ENCODE data around the gene ALDH1A3. TPM values are rescaled to one million over a fixed set of nuclear protein-coding genes. Genes with fewer than 3 reads are reported as not detected.

The ALDH1A3 gene
- total and polyA plus RNA-seq, 2 experiments from 2014 or later = 4.0 to 19.8 TPM

DNA sequence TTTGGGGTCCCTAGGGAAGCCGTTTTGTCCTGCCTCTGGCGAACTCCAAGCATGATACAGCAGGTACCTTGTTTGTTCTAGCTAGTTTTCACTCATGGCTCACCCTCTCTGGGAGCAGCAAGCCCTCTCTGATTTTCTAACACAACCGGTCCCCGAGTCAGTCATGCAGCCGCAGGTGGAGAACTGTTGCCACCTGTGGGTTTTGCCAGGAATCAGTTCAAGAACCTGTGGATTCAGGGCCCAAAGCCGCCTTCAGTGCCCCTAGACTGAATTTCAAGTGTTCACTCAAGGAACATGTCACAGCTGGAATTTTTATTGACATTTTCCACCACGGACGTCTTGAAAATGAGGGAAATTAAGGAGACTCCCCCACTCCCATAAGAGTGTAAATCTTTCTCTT is 26.2 kb downstream of the ALDH1A3 start:
- no peak for TF ChIP-seq NANOG (IDR thresholded peaks at IDR 0.05; ENCODE audit: borderline replicate concordance)
- TF ChIP-seq EZH2 (IDR thresholded peaks at IDR 0.05; ENCODE audit: low read depth, unreplicated experiment) = no peak
- TF ChIP-seq, protein P1, sequence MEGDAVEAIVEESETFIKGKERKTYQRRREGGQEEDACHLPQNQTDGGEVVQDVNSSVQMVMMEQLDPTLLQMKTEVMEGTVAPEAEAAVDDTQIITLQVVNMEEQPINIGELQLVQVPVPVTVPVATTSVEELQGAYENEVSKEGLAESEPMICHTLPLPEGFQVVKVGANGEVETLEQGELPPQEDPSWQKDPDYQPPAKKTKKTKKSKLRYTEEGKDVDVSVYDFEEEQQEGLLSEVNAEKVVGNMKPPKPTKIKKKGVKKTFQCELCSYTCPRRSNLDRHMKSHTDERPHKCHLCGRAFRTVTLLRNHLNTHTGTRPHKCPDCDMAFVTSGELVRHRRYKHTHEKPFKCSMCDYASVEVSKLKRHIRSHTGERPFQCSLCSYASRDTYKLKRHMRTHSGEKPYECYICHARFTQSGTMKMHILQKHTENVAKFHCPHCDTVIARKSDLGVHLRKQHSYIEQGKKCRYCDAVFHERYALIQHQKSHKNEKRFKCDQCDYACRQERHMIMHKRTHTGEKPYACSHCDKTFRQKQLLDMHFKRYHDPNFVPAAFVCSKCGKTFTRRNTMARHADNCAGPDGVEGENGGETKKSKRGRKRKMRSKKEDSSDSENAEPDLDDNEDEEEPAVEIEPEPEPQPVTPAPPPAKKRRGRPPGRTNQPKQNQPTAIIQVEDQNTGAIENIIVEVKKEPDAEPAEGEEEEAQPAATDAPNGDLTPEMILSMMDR (conservative IDR thresholded peaks at IDR 0.05; ENCODE audit: low read depth in 2 of 2) = peak; percentile 28 to 50; a peak in 2 of 4 replicates
- H3K27me3 Mint-ChIP-seq (ENCODE audit: insufficient read depth, low read depth, poor library complexity) = peaks cover 4% of the 10 kb centered on the region
- H3K27ac Mint-ChIP-seq = no peak overlapping the region

DNA sequence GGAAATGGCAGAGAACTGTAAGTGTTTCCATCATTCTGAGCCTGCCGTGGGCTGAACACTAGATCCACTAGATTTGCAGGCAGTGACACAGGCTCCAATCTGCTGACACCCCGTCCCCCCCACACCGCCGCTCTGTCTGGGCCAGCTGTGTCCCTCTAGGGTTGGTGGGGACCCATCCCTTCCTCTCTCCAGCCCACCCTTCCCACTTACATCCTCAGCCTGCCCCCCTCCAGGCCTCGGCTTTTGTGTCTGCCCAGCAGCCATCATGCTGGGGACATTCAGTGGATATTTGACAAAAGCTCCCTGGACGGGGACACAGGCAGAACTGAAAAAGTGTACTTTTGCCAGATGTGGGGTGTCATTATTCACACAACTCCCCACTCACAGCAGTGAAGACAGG is 28.8 kb downstream of the ALDH1A3 start:
- Mint-ChIP-seq H3K27ac (no peak overlapping the region), H3K4me3 (no peak overlapping the region), H3K27me3 (ENCODE audit: insufficient read depth, low read depth, poor library complexity) (peaks cover 2% of the 10 kb centered on the region), H3K9me3 (peaks cover 2% of the 10 kb centered on the region; the same call in 1 of the 3 replicates), H3K4me1 (peaks cover 9% of the 10 kb centered on the region), H3K36me3 (ENCODE audit: low read depth) (peaks cover 1% of the 10 kb centered on the region; the same call in 1 of the 3 replicates)
- Histone ChIP-seq H3K27me3 (ENCODE audit: insufficient read depth) (no peaks in the 10 kb centered on the region), H2AFZ (no peak overlapping the region), H3K36me3 (ENCODE audit: insufficient read depth) (no peaks in the 10 kb centered on the region), H3K27ac (ENCODE audit: low read depth) (no peak overlapping the region), H4K20me1 (replicated peaks; ENCODE audit: insufficient read depth) (no peaks in the 10 kb centered on the region), H3K4me2 (no peak overlapping the region), H3K4me1 (ENCODE audit: insufficient read depth) (peaks cover 9% of the 10 kb centered on the region; the same call in 1 of the 2 replicates), H3K9me2 (ENCODE audit: insufficient read depth) (no peaks in the 10 kb centered on the region), H3K79me2 (replicated peaks; ENCODE audit: insufficient read depth) (no peaks in the 10 kb centered on the region), H3F3A (replicated peaks; ENCODE audit: low read depth) (no peaks in the 10 kb centered on the region), H3K4me3 (no peak overlapping the region)
- DNase-seq (ENCODE audit: low spot score) (no peak), ATAC-seq (no peak)
- TF ChIP-seq JUNB (IDR thresholded peaks at IDR 0.05; ENCODE audit: unreplicated experiment) (no peak), POLR2AphosphoS5 (IDR thresholded peaks at IDR 0.05; ENCODE audit: low read depth) (no peak), CREB1 (CRISPR knock-in tag; IDR thresholded peaks at IDR 0.05; ENCODE audit: low read depth) (no peak), NANOG (IDR thresholded peaks at IDR 0.05; ENCODE audit: borderline replicate concordance) (no peak), ZNF331 (CRISPR knock-in tag; IDR thresholded peaks at IDR 0.05; ENCODE audit: low read depth) (no peak), EZH2phosphoT487 (IDR thresholded peaks at IDR 0.05; ENCODE audit: unreplicated experiment) (no peak), EZH2 (IDR thresholded peaks at IDR 0.05; ENCODE audit: low read depth, unreplicated experiment) (no peak), STAT1 (IDR thresholded peaks at IDR 0.05; ENCODE audit: unreplicated experiment) (no peak), ZNF114 (CRISPR knock-in tag; IDR thresholded peaks at IDR 0.05) (no peak)
- TF ChIP-seq, protein P1 (conservative IDR thresholded peaks at IDR 0.05; ENCODE audit: low read depth in 2 of 2) = no peak
- TF ChIP-seq, protein P2, sequence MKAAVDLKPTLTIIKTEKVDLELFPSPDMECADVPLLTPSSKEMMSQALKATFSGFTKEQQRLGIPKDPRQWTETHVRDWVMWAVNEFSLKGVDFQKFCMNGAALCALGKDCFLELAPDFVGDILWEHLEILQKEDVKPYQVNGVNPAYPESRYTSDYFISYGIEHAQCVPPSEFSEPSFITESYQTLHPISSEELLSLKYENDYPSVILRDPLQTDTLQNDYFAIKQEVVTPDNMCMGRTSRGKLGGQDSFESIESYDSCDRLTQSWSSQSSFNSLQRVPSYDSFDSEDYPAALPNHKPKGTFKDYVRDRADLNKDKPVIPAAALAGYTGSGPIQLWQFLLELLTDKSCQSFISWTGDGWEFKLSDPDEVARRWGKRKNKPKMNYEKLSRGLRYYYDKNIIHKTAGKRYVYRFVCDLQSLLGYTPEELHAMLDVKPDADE (IDR thresholded peaks at IDR 0.05) = no peak
- TF ChIP-seq, protein P3, sequence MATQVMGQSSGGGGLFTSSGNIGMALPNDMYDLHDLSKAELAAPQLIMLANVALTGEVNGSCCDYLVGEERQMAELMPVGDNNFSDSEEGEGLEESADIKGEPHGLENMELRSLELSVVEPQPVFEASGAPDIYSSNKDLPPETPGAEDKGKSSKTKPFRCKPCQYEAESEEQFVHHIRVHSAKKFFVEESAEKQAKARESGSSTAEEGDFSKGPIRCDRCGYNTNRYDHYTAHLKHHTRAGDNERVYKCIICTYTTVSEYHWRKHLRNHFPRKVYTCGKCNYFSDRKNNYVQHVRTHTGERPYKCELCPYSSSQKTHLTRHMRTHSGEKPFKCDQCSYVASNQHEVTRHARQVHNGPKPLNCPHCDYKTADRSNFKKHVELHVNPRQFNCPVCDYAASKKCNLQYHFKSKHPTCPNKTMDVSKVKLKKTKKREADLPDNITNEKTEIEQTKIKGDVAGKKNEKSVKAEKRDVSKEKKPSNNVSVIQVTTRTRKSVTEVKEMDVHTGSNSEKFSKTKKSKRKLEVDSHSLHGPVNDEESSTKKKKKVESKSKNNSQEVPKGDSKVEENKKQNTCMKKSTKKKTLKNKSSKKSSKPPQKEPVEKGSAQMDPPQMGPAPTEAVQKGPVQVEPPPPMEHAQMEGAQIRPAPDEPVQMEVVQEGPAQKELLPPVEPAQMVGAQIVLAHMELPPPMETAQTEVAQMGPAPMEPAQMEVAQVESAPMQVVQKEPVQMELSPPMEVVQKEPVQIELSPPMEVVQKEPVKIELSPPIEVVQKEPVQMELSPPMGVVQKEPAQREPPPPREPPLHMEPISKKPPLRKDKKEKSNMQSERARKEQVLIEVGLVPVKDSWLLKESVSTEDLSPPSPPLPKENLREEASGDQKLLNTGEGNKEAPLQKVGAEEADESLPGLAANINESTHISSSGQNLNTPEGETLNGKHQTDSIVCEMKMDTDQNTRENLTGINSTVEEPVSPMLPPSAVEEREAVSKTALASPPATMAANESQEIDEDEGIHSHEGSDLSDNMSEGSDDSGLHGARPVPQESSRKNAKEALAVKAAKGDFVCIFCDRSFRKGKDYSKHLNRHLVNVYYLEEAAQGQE (IDR thresholded peaks at IDR 0.05; ENCODE audit: unreplicated experiment) = no peak

More for the DNA sequence above, 26.2 kb downstream of the ALDH1A3 start:
- Histone ChIP-seq H3K4me1 (ENCODE audit: insufficient read depth) (peaks cover 9% of the 10 kb centered on the region; the same call in 1 of the 2 replicates), H3K4me3 (no peak overlapping the region), H3K79me2 (replicated peaks; ENCODE audit: insufficient read depth) (no peaks in the 10 kb centered on the region), H3K36me3 (ENCODE audit: insufficient read depth) (no peaks in the 10 kb centered on the region), H3K9me2 (ENCODE audit: insufficient read depth) (no peaks in the 10 kb centered on the region), H2AFZ (no peak overlapping the region), H3K27me3 (ENCODE audit: insufficient read depth) (no peaks in the 10 kb centered on the region), H4K20me1 (replicated peaks; ENCODE audit: insufficient read depth) (no peaks in the 10 kb centered on the region), H3K27ac (ENCODE audit: low read depth) (no peak overlapping the region), H3F3A (replicated peaks; ENCODE audit: low read depth) (no peaks in the 10 kb centered on the region), H3K4me2 (no peak overlapping the region)
- no peak overlapping the region for H3K4me3 Mint-ChIP-seq
- no peaks in the 10 kb centered on the region for H3K9me3 Mint-ChIP-seq
- DNase-seq (ENCODE audit: low spot score) (peak; percentile 35), ATAC-seq (peak; percentile 43)
- H3K4me1 Mint-ChIP-seq = peaks cover 11% of the 10 kb centered on the region
- H3K36me3 Mint-ChIP-seq (ENCODE audit: low read depth) = no peaks in the 10 kb centered on the region
